C4-2B (cell line): ENCODE results near the gene CAPNS2.

ENCODE experiments used
- H3K27ac ChIP-seq: fragments of 450-650 bp; 2 replicates; pipeline ENCODE4 v1.5.1; 2017
- CTCF ChIP-seq: fragments of 450-650 bp; conservative IDR thresholded peaks from 2 replicates; pipeline ENCODE4 v1.5.1; 2017; ENCODE audit warnings: mild to moderate bottlenecking
- ZFX ChIP-seq: fragments of 450-650 bp; IDR thresholded peaks from 2 replicates; pipeline ENCODE4 v1.6.1; 2017

The CAPNS2 gene

GRCh38 chr16:55534756-55535155 lies 31.7 kb upstream of the CAPNS2 start:
- TF ChIP-seq ZFX (no peak), CTCF (no peak)
- H3K27ac ChIP-seq, result no peak overlapping the region

- TF ChIP-seq CTCF, result no peak
- TF ChIP-seq ZFX, result no peak
- no peak overlapping the region for H3K27ac ChIP-seq
Observed at GRCh38 chr16:55539049-55539448, 27.4 kb upstream of the CAPNS2 start.

GRCh38 chr16:55539488-55539887 lies 27.0 kb upstream of the CAPNS2 start:
- TF ChIP-seq CTCF (no peak), ZFX (no peak)
- H3K27ac ChIP-seq, result no peak overlapping the region

GRCh38 chr16:55540221-55540620 lies 26.3 kb upstream of the CAPNS2 start:
- H3K27ac ChIP-seq, result no peak overlapping the region
- no peak for TF ChIP-seq ZFX
- TF ChIP-seq CTCF, result no peak

GRCh38 chr16:55542459-55543082 lies 23.9 kb upstream of the CAPNS2 start:
- no peak overlapping the region for H3K27ac ChIP-seq
- TF ChIP-seq ZFX (no peak), CTCF (no peak)

- no peak overlapping the region for H3K27ac ChIP-seq
- TF ChIP-seq CTCF, result peak; percentile 47
- TF ChIP-seq ZFX, result no peak
Observed at GRCh38 chr16:55543472-55543871, 23.0 kb upstream of the CAPNS2 start.

- no peak overlapping the region for H3K27ac ChIP-seq
- no peak for TF ChIP-seq CTCF
- no peak for TF ChIP-seq ZFX
Observed at GRCh38 chr16:55552621-55553020, 13.9 kb upstream of the CAPNS2 start.
